ENCODE data around the gene OLFML2A.

DNA sequence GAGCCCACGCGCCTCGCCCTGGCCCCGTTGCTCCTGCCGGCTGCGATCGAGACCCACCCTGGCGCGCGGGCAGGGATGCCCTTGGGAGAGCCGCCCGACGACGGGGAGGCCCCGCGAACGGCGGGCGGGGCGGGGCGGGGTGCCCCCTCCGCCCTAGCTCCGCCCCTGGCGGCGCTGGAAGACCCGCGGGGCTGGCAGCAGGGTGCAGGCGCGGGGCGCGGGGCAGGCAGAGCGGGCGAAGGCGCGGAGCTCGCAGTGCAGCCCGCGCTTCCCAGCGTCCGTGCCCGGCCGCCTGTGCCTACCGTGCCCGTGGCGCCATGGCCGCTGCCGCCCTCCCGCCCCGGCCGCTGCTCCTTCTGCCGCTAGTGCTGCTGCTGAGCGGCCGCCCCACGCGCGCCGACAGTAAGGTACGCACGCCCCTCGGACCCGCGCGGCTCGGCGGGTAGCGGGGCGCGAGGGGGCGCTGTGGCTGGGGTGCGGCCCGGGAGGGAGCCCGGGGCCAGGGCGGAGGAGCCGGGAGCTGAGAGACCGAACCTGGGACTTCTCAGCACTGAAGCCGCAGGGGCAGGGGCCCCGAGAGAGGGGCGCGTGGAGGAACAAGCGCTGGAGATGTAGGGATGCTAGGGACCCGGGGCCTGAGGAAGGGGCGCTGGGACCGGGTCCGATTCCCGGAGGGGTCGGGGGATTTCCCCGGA is at the start of gene OLFML2A:
- TF ChIP-seq FOXJ3 (CRISPR knock-in tag; IDR thresholded peaks at IDR 0.05; ENCODE audit: borderline replicate concordance) (no peak), ATF6 (CRISPR knock-in tag; IDR thresholded peaks at IDR 0.05) (no peak), CTCF (IDR thresholded peaks at IDR 0.05) (peak; percentile 37; the same call in 1 of the 2 replicates), FOXP4 (CRISPR knock-in tag; IDR thresholded peaks at IDR 0.05) (no peak), CREB1 (CRISPR knock-in tag; IDR thresholded peaks at IDR 0.05) (no peak), GABPB1 (CRISPR knock-in tag; IDR thresholded peaks at IDR 0.05) (no peak), USF2 (CRISPR knock-in tag; IDR thresholded peaks at IDR 0.05) (no peak), CBFB (CRISPR knock-in tag; IDR thresholded peaks at IDR 0.05; ENCODE audit: low read depth) (no peak), ZNF138 (CRISPR knock-in tag; conservative IDR thresholded peaks at IDR 0.05) (no peak), ZNF263 (CRISPR knock-in tag; IDR thresholded peaks at IDR 0.05; ENCODE audit: low read depth) (no peak), SMAD4 (CRISPR knock-in tag; IDR thresholded peaks at IDR 0.05) (no peak)
- TF ChIP-seq, protein P1, sequence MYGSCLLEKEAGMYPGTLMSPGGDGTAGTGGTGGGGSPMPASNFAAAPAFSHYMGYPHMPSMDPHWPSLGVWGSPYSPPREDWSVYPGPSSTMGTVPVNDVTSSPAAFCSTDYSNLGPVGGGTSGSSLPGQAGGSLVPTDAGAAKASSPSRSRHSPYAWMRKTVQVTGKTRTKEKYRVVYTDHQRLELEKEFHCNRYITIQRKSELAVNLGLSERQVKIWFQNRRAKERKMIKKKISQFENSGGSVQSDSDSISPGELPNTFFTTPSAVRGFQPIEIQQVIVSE (CRISPR knock-in tag; IDR thresholded peaks at IDR 0.05; ENCODE audit: borderline replicate concordance), result no peak
- TF ChIP-seq, protein P2, sequence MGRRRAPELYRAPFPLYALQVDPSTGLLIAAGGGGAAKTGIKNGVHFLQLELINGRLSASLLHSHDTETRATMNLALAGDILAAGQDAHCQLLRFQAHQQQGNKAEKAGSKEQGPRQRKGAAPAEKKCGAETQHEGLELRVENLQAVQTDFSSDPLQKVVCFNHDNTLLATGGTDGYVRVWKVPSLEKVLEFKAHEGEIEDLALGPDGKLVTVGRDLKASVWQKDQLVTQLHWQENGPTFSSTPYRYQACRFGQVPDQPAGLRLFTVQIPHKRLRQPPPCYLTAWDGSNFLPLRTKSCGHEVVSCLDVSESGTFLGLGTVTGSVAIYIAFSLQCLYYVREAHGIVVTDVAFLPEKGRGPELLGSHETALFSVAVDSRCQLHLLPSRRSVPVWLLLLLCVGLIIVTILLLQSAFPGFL (CRISPR knock-in tag; IDR thresholded peaks at IDR 0.05; ENCODE audit: borderline replicate concordance), result no peak

Measured in WTC11 (cell line).